SK-MEL-5 (cell line): Measurements from ENCODE around the gene TPP1. TPM values are rescaled to one million over a fixed set of nuclear protein-coding genes. Genes with fewer than 3 reads are reported as not detected.

Source experiments
- DNase-seq: peaks from one replicate; pipeline ENCODE4 v3.0.0-alpha.2; 2016; ENCODE audit warnings: low read depth, low spot score
- in situ Hi-C: cut with HindIII; loops from 2 replicates; pipeline ENCODE4 v1.10.0; 2016; ENCODE audit warnings: low sequenced_read_pairs, high pct_unique_total_duplicates, low pct_unique_long_range_greater_than_20kb
- polyA plus RNA-seq, 2 experiments: library from polyadenylated mRNA; depleted of rRNA; stranded (reverse); fragments of >200 nt; gene quantifications; 2 replicates each; pipeline ENCODE4 v1.2.3, GENCODE V29; 2015
- total RNA-seq: library from RNA; depleted of rRNA; stranded (reverse); fragments of >200 nt; shearing (Covaris generic); gene quantifications from 2 replicates; pipeline ENCODE4 v1.2.3, GENCODE V29; 2014; rRNA removed

The TPP1 gene
- total RNA-seq: 84.3 and 91.7 TPM in 2 replicates
- polyA plus RNA-seq (2015; cell fraction: cytosol; rRNA removed): 712 and 729 TPM in 2 replicates
- polyA plus RNA-seq (2015; cell fraction: nucleus; rRNA removed): 352 and 406 TPM in 2 replicates

DNA sequence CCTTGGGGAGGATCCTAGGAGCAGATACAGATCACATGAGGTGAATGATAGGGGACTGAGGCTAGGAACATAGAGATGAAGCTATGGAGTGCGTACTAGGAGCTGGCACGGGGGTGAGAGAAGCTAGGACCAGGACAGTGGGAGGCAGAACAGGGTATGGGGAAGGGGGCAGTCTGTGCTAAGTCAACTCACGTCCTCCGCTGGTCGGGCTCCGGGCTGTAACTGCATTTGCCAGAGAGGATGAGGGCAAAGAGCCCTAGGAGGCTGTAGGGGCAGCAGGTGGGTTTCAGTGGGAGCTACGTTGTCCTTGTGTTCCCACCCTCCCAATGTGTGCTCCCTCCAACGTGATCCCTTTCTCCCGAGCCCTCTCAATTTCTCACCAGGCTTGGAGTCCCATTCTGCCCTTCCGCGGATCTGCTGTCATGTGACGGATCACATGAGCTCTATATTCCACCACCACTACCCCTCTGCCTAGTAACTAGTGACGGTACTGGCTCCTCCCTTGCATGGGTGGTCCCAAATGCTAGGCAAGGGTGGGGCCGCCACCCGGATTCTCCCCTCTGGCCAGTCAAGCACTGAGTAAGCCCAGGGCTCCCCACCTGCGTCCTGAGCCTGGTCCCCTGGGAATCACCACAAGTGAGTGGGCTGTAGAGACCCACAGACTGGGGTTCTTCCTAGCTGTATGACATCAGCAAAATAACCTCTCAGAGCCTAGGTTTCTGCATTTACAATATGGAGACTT, at the start of gene TPP1:
Gene TPP1, minus strand, starts transcription at position 419 of the 742 bp plus-strand sequence. Its CDS starts 22 bp downstream, at position 397.
- in situ Hi-C loops: no loop called here
- peak; percentile 96 for DNase-seq

DNA sequence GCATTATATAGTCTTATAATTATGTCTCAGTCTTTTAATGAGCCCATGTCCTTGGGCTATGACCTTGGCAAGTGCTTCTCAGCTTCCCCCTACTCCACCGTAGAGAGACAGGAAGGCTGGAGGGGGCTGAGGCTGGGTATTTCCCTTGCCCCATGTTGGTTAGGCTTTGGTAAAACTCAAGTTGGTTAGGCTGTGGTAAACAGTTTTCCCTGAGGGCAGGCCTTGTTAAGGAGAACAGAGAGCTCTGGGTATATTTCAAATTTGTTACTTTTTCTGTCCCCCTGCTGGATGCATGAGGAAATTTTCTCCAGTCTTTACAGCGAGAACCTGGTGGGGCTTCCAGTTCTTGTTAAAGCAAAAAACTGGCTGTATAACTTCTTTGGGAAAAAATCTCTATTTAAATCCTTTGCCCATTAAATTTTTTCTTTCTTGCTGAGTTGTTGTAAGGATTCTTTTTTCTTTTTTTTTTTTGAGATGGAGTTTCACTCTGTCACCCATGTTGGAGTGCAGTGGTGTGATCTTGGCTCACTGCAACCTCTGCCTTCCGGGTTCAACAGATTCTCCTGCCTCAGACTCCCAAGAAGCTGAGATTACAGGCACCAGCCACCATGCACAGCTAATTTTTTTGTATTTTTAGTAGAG, 48.6 kb upstream of the TPP1 start:
- in situ Hi-C loops: no loop called here
- DNase-seq: peak; percentile 47

DNA sequence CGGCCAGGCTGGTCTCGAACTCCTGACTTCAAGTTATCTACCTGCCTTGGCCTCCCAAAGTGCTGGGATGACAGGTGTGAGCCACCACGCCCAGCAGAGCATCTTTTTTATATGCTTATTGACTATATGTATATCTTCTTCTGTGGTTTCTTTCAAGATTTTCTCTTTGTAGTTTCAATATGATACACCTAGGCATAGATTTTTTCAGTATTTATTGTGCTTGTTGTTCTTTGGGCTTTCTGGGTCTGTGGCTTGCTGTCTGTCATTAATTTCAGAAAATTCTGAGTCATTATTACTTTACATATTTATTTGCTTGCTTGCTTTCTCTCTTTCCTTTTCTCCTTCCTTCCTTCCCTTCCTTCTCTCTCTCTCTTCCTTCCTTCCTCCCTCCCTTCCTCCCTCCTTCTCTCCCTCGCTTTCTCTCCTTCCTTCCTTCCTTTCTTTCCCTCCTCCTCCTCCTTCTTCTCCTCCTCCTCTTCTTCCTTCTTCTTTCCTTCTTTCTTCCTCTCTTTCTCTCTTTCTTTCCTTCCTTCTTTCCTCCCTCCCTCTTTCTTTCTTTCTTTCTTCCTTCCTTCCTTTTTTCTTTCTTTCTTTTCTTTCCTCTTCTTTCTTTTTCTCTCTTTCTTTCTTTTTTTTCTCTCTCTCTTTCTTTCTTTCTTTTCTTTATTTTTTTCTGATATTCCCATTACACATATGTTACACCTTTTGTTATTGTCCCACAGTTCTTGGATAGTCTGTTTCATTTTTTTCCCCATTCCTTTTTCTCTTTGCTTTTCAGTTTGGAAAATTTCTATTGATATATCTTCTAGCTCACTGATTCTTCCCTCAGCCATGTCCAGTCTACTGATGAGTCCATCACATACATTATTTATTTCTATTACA, 47.3 kb upstream of the TPP1 start:
- no peak for DNase-seq

DNA sequence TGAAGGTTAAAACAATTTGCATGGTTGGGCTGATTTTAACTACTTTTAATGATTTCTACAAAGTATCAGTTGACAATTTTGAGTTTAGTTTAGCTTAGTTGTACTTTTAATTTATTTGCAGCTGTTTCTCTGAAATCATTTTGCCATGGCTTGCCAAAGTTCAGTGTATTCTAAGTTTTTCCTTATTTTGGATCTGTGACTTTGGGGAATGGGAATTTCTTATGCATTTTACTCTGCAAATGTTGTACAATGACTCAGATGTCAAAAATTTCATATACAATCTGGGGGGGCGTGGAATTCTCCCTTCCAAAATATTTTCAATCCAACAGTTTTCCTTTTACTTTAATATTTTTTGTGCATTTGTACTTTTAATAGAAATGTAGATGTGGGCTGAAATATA, 45.3 kb upstream of the TPP1 start:
- in situ Hi-C loops: no loop called here

More for the DNA sequence above, 47.3 kb upstream of the TPP1 start:
- in situ Hi-C loops: no loop called here

DNA sequence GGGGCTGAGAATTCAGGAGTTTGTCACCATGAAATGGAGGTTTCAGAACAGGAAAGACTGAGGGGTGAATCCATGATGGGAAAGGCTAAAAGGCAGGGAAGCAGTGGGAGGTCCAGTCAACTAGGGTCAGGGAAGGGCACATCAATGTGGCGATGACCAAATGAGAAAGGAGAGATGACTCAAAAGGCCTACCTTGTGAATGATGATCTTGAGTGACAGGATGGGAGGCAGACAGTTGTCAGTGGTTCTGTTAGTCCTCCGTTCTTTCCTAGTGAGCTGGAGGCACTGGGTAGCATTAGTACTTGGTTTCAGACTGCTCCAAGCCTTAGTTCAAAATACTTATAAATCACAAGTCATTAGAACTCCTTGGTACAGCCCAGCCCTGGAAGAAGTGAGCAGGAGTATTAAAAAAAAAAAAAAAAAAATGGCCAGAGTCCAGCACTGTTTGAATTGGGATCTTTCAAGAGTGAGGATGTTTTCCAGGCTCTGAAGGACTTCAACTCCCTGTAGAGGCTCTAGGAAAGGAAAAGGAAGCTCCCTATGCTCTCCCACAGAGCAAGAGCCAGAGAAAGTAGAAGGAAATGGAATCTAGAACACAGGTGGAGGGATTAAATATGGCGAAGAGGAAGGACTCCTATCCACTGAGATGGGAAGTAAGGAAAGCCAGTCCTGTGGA, 44.7 kb upstream of the TPP1 start:
- in situ Hi-C loops: no loop called here
- no peak for DNase-seq

More for the DNA sequence above, 45.3 kb upstream of the TPP1 start:
- DNase-seq: no peak

DNA sequence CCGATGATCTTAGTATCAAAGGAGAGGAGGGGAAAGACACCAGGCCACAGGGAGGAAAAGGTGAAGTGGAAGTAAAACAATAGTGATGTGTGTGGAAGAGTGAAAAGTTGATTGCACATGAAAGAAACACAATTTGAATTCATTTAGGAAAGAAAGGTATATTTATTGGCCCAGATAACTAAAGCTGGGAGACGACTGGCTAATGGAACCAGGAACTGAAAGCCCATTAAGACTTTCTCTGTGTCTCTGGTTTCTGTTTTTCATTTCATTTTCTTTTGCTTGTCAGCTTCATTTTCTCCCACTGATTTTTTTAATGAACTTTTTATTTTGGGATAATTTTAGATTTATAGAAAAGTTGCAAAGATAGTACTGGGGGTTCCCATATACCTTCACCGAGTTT, 41.5 kb upstream of the TPP1 start:
- in situ Hi-C loops: no loop called here
- no peak for DNase-seq

DNA sequence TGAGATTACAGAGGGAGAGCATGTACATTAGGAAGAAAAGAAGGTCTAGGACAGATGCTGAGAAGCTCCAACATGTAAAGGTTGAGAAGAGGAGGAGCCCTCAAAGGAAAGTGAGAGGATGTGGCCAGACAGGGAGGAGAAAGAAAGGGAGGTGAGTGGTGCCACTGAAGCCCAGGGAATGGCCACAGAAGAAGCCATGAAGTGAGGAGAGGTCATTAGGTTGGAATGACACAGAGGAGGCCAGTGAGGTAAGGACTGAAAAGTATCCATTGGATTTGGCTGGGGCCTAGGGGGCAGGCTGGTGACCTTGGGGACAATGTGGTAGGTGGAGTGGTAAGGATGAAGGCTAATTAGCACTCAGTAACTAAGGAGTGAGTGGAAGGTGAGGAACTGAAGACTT, 39.4 kb upstream of the TPP1 start:
- in situ Hi-C loops: no loop called here
- no peak for DNase-seq

DNA sequence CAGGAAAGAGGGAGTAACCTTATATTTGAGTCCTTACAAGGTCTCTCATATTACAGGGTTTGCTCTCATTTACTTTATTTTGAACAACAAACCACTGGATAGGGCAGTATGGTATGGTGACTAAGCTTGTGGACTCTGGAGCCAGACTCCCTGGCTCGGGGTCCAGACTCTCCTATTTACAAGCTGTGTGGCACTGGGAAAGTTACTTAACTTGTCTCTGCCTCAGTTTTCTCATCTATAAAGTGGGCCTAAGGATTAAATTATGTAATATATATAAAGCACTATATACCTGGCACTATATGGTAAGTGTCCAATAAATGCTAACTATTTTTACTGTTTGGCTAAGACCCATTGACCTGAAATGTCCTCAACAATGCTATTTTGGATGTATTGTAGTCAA, 38.1 kb upstream of the TPP1 start:
- no peak for DNase-seq

DNA sequence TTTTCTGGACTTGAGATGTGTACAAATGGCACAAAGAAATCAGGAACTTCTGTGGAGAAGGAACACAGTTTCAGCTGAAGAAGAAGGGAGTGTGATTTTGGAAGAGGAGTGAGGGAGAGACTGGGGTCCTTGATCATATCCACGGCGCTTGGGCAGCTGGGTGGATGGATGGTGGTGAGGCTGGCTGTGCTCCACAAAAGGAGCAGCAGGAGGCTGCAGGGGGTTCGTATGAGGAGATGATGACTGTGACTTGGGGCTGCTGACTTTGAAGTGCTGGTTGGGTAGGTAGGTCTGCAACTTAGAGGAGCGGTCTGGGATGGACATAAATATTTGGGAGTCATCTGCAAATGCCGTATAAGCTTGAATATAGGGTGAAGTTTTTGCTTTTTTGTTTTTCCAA, 37.7 kb upstream of the TPP1 start:
- in situ Hi-C loops: no loop called here
- DNase-seq: no peak

More for the DNA sequence above, 38.1 kb upstream of the TPP1 start:
- in situ Hi-C loops: no loop called here

DNA sequence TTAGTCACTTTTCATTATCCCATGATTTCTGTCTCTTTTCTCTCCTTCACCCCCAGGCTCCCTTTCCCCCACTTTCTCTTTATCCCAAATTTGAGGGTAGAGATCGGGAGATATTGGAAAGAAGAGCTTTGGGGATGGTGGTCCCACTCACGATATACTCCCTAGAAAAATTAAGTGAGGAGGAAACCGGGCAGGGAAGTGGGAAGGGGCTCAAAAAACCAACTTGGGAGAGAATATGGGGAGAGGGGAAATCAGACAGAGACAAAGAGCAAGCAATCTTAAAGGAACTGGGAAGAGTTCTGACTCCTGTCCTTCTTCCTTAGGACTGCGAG, 37.3 kb upstream of the TPP1 start:
- in situ Hi-C loops: no loop called here
- no peak for DNase-seq

DNA sequence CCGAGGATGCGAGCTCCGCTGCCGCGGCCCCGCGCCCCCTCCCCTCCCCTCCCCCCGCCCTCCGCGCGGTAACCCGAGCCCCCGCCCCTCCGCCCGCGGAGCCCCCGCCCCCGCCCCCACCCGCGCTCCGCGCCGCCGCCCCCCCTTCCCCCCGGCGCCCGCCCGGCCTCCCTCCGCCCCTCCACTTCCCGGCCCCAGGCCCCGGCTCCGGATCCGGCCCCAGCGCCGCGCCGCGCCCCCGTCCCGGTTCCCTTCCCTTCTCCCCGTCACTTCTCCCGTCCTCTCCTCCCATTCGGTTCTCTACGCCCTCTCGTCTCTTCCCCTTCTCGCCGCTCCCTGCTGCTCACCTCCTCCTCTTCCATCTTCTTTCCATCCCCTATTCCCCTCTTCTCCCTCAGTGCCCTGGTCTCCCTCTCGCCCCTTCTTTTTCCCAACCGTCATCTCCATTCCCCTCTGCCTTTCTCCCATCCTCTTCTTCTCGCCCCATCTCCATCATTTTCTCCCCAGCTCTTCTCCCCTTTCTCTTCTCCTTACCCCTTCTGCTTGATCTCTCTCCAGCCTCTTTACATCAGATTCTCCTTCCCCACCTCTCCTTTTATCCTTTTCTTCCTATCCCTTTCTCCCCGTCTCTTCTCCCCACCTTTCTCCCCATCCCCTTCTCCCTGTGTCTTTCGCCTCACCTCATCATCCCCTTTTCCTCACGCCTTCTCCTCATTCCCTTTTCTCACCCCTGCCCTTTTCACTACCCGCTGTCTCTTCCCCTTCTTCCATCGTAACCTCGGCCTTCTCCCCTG, 36.8 kb upstream of the TPP1 start, which contains the start of gene DCHS1:
Gene DCHS1, minus strand, starts transcription at position 20 of the 794 bp plus-strand sequence. CDS start 14,196 bp downstream, outside the sequence.
- no peak for DNase-seq
- in situ Hi-C loops: no loop called here

DNA sequence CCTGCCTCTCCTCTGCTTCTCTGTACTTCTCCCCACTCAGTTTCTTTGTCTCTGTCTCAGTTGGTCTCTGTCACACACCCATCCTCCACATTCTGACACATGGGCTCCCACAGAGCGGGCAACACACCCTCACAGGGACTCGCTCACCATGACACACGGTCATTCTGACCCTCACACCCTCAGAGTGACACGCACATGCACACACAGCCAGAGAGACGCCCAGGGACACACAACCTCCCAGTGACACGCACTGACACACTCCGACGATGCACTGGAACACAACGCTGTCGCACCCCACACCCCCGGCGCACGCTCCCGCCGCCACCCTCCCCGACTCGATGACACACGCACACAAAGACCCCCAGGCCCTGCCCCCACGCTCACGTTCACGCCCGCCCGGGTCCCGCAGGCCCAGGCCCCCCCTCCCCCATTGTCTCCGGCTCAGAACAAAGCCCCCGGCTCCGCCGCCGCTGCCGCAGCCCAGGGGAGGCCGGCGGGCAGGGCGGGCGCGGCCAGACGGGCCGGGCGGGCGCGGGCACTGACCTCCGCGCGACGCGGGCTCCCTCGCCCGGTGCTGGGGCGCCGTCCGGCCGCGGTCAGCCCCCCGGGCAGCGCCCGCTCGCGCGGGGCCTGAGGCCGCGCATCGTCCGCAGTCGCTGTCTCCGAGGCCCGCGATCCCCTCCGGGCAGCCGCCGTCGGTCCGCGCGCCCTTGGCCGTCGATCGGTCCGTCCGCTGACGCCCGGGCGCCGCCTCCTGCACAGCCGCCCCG, 36.0 kb upstream of the TPP1 start:
- in situ Hi-C loops: no loop called here
- DNase-seq: no peak

DNA sequence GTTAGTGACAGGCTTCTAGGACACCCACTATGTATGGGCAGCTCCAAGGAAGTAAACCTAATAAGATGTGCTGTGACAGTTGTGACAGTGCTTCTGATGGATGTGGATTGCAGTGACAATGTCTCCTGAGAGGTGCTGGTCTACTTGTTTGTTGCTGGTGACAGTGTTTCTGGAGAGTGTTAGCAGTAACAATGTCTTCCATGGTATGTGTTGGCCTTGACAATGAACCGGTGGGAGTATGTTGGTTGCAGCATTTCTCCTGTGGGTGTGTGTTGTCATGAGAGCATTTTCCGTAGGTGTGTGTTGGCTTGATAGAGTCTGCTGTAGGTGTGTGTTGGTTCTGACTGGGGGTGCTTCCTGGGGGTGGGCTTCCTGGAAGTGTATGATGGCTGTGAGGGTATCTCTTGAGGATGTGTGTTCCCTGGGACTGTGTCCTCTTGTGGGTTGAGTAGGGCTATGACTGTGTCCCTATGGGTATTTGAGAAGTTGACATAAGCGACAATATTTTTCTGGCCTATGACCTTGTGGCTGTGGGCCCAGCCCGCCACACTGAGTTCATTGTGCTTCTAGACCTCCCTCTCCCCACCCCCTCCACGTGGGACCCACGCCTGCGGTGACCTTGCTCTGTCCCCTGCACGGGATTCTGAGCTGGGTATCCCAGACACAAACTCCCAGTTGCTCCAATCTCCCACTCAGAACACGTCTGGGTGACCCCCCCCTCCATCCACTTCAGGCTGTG, 35.2 kb upstream of the TPP1 start:
- in situ Hi-C loops: no loop called here
- DNase-seq: no peak

DNA sequence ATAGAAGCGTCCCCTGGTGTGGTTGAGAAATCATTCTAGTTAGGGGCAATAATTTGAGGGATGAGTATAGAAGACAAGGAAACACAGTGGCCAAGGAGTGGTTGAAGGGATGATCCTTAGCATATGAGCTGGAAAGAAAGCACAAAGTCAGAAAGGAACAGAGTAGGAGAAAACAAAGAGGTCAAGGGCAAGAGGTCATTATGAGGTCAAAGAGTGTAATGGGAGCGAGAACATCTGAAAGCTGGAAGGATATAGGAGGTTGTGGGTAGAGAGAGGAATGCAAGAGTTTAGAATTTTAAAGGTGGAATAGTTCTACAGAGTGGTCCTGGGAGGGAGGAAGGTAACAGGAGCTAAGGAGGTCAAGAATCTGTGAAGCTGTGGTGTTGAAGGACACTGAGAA, 34.4 kb upstream of the TPP1 start:
- in situ Hi-C loops: no loop called here

DNA sequence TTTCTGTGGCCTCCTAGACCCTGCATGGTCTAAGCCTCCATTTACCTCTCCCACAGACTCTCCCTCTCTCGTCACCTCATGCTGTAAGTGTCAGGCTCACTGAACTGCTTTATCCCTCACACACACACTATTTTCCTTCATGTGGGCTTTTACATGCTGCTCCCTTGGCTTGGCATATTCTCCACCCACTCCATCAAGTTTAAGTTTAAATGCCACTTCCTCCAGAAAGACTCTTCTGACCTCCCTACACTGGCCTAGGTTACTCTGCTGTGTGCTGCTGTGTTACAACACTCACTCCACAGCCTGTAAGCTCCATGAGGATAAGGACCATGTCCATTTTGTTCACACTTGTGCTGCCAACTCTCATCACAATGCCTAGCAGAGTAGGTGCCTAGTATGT, 33.9 kb upstream of the TPP1 start:
- DNase-seq: no peak
- in situ Hi-C loops: no loop called here

More for the DNA sequence above, 34.4 kb upstream of the TPP1 start:
- DNase-seq: no peak

DNA sequence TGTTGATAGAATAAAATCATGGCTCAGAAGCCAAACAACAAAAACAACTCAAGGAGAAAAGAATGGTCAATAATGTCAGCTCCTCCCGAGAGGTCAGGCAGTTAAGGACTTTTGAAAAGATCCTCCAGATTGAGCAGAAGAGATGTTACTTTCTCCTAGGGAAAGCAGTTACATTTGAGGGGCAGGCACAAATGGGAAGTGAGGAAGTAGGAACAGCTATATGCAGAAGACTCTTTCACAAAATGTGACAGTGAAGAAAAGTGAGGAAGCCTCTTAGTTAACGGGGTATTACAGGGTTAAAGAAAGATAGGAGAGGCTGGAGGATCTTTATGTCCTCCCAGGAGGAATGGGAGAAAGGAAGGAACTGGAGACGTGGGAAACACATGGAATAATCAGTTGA, 33.0 kb upstream of the TPP1 start:
- DNase-seq: no peak
- in situ Hi-C loops: no loop called here
